HCT116 (cell line): ENCODE measurements around the gene SHANK3. TPM values are rescaled to one million over a fixed set of nuclear protein-coding genes. Genes with fewer than 3 reads are reported as not detected.

Source experiments
- ATAC-seq: fragments of 200-7000 bp; cut with Tn5 transposase; 2 replicates; pipeline ENCODE4 v1.9.1; 2020; ENCODE audit warnings: mild to moderate bottlenecking, moderate library complexity
- BruUV-seq: library from RNA; stranded (reverse); fragments of 400-500 nt; replicated peaks from 2 replicates; lab custom pipeline; 2021; lab: Mats Ljungman, UMichigan
- CTCF ChIA-PET: fragments of 300-600 bp; sonication (Branson Sonifier 250); formaldehyde crosslinking; loops from one replicate; lab custom pipeline; 2021; ENCODE audit warnings: antibody characterized with exemption; lab: Charles Lee
- POLR2A ChIA-PET: fragments of 300-600, 350-600 bp; sonication (Branson Sonifier 250); formaldehyde crosslinking; loops from one replicate; lab custom pipeline; 2021; ENCODE audit warnings: antibody characterized with exemption; lab: Charles Lee
- RAD21 ChIA-PET, 2 experiments: fragments of 300-600 bp; sonication (Branson Sonifier 250); formaldehyde crosslinking; loops; one replicate each; lab custom pipeline; 2023; ENCODE audit warnings: low total read pairs in 2 of 2; ENCODE audit not compliant: uncharacterized antibody in 2 of 2, unreplicated experiment in 2 of 2, low non-redundant PET in 1 of 2; lab: Charles Lee
- DNase-seq: peaks from one replicate; pipeline ENCODE4 v3.0.0-alpha.2; 2010; ENCODE audit warnings: low read depth, low spot score
- H2AFZ ChIP-seq: fragments of 200-600 bp; shearing (Covaris generic), sonication (generic); 2 replicates; pipeline ENCODE4 v1.6.1; 2017; ENCODE audit warnings: low read depth, mixed run types, mixed read lengths, antibody characterized with exemption, low read length; ENCODE audit not compliant: poor library complexity, severe bottlenecking
- H3K27ac ChIP-seq: 2 replicates; pipeline ENCODE4 v1.5.1; 2012; ENCODE audit warnings: low read depth, low read length
- H3K27me3 ChIP-seq: fragments of 200-600 bp; sonication (generic); 2 replicates; pipeline ENCODE4 v1.6.1; 2016; ENCODE audit warnings: mixed run types, low read length, mixed read lengths; ENCODE audit not compliant: insufficient read depth
- H3K36me3 ChIP-seq, 2 experiments: fragments of 200-500 bp in 1 of 2; fragments of 200-600 bp in 1 of 2; sonication (Bioruptor generic) in 1 of 2; sonication (generic) in 1 of 2; 2 replicates each; pipeline versions ENCODE4 v1.5.1 to v1.6.1; 2014 to 2016; ENCODE audit warnings: low read length in 2 of 2, inconsistent platforms in 1 of 2, mixed read lengths in 1 of 2, mixed run types in 1 of 2; ENCODE audit not compliant: insufficient read depth in 2 of 2, control insufficient read depth in 1 of 2
- H3K4me1 ChIP-seq, 2 experiments: fragments of 200-600 bp in 1 of 2; sonication (generic) in 1 of 2; 2 replicates each; pipeline versions ENCODE4 v1.5.1 to v1.6.1; 2012 to 2017; ENCODE audit warnings: low read length in 2 of 2, inconsistent platforms in 1 of 2, mild to moderate bottlenecking in 1 of 2, mixed read lengths in 1 of 2, mixed run types in 1 of 2, moderate library complexity in 1 of 2; ENCODE audit not compliant: insufficient read depth in 2 of 2, control insufficient read depth in 1 of 2
- H3K4me2 ChIP-seq: fragments of 200-600 bp; sonication (generic); 2 replicates; pipeline ENCODE4 v1.6.1; 2017; ENCODE audit warnings: mixed run types, low read length, mixed read lengths
- H3K4me3 ChIP-seq, 2 experiments: fragments of 200-600 bp in 1 of 2; sonication (generic) in 1 of 2; replicated peaks in 1 of 2; 2 replicates each; pipeline ENCODE4 v1.5.1; 2011 to 2016; ENCODE audit warnings: low read length in 2 of 2, control low read depth in 1 of 2, low read depth in 1 of 2, mild to moderate bottlenecking in 1 of 2, mixed read lengths in 1 of 2, mixed run types in 1 of 2
- H3K79me2 ChIP-seq: fragments of 200-600 bp; sonication (generic); 2 replicates; pipeline ENCODE4 v1.6.1; 2017; ENCODE audit warnings: mild to moderate bottlenecking, mixed run types, low read length, moderate library complexity, mixed read lengths; ENCODE audit not compliant: insufficient read depth
- H3K9ac ChIP-seq: fragments of 200-600 bp; sonication (generic); 2 replicates; pipeline ENCODE4 v1.6.1; 2016; ENCODE audit warnings: low read length, mixed read lengths
- H3K9me2 ChIP-seq: fragments of 200-600 bp; sonication (generic), shearing (Covaris generic); 2 replicates; pipeline ENCODE4 v1.6.1; 2017; ENCODE audit warnings: mixed run types, mild to moderate bottlenecking, moderate library complexity; ENCODE audit not compliant: insufficient read depth
- H3K9me3 ChIP-seq, 2 experiments: fragments of 200-500 bp in 1 of 2; fragments of 200-600 bp in 1 of 2; sonication (Bioruptor generic) in 1 of 2; sonication (generic) in 1 of 2; 2 replicates each; pipeline ENCODE4 v1.6.1; 2014 to 2017; ENCODE audit warnings: low read length in 2 of 2, mixed read lengths in 2 of 2, inconsistent platforms in 1 of 2, low read depth in 1 of 2, mild to moderate bottlenecking in 1 of 2, mixed run types in 1 of 2, moderate library complexity in 1 of 2; ENCODE audit not compliant: control insufficient read depth in 1 of 2, insufficient read depth in 1 of 2
- H4K20me1 ChIP-seq: fragments of 200-600 bp; sonication (generic), shearing (Covaris generic); 2 replicates; pipeline ENCODE4 v1.6.1; 2017; ENCODE audit warnings: mixed run types, mild to moderate bottlenecking, moderate library complexity; ENCODE audit not compliant: insufficient read depth
- CBX3 ChIP-seq: IDR thresholded peaks from 2 replicates; pipeline ENCODE4 v1.6.1; 2012; ENCODE audit warnings: low read depth
- CEBPB ChIP-seq: IDR thresholded peaks from 2 replicates; pipeline ENCODE4 v1.6.1; 2012; ENCODE audit warnings: low read depth
- EGR1 ChIP-seq: IDR thresholded peaks from 2 replicates; pipeline ENCODE4 v1.6.1; 2012; ENCODE audit warnings: low read depth
- EZH2 ChIP-seq: fragments of 200-600 bp; sonication (generic); IDR thresholded peaks from 2 replicates; pipeline ENCODE4 v1.6.1; 2017; ENCODE audit warnings: antibody characterized with exemption, mixed run types
- EZH2phosphoT487 ChIP-seq: fragments of 200-600 bp; IDR thresholded peaks from 2 replicates; pipeline ENCODE4 v1.6.1; 2018; ENCODE audit warnings: antibody characterized with exemption, borderline replicate concordance
- FOSL1 ChIP-seq: IDR thresholded peaks from 2 replicates; pipeline ENCODE4 v1.6.1; 2012; ENCODE audit warnings: low read depth
- JUND ChIP-seq: IDR thresholded peaks from 2 replicates; pipeline ENCODE4 v1.6.1; 2012
- POLR2A ChIP-seq: IDR thresholded peaks from 2 replicates; pipeline ENCODE4 v1.7.0; 2011; ENCODE audit warnings: borderline replicate concordance; ENCODE audit not compliant: insufficient read depth, insufficient read length; ENCODE audit errors: extremely low read depth
- POLR2AphosphoS5 ChIP-seq: IDR thresholded peaks from 2 replicates; pipeline ENCODE4 v1.6.1; 2011; ENCODE audit warnings: mild to moderate bottlenecking, low read depth, low read length, moderate library complexity
- SRF ChIP-seq: IDR thresholded peaks from 2 replicates; pipeline ENCODE4 v1.6.1; 2012; ENCODE audit warnings: low read depth
- TCF7L2 ChIP-seq: IDR thresholded peaks from 2 replicates; pipeline ENCODE4 v1.7.0; 2011; ENCODE audit warnings: borderline replicate concordance, inconsistent platforms; ENCODE audit not compliant: insufficient read depth, insufficient read length; ENCODE audit errors: extremely low read depth
- YY1 ChIP-seq: IDR thresholded peaks from 2 replicates; pipeline ENCODE4 v1.6.1; 2011; ENCODE audit warnings: low read length, low read depth, moderate library complexity, mild to moderate bottlenecking; ENCODE audit not compliant: insufficient replicate concordance; ENCODE audit errors: extremely low read depth
- ZBTB33 ChIP-seq: IDR thresholded peaks from 2 replicates; pipeline ENCODE4 v1.6.1; 2011; ENCODE audit warnings: mild to moderate bottlenecking, low read length, moderate library complexity; ENCODE audit not compliant: insufficient replicate concordance; ENCODE audit errors: extremely low read depth
- ZFX ChIP-seq: fragments of 450-650 bp; IDR thresholded peaks from 2 replicates; pipeline ENCODE4 v1.6.1; 2017
- ZNF274 ChIP-seq: fragments of 200-500 bp; sonication (Bioruptor generic); IDR thresholded peaks from 2 replicates; pipeline ENCODE4 v1.6.1; 2014; ENCODE audit warnings: mild to moderate bottlenecking, low read depth, low read length, inconsistent platforms
- intact Hi-C: fragments of 100-400 bp; cut with micrococcal nuclease; formaldehyde crosslinking; loops from 2 replicates; pipeline ENCODE4 v1.10.0; 2022
- total RNA-seq: library from RNA; stranded (reverse); gene quantifications from one replicate; pipeline ENCODE4 v1.2.1, GENCODE V29; 2021; ENCODE audit not compliant: unreplicated experiment
- TF ChIP-seq, protein P1 (sequence below): IDR thresholded peaks from 2 replicates; pipeline ENCODE4 v1.6.1; 2012

The SHANK3 gene
- total RNA-seq, 1 experiment from 2014 or later, result 16.0 TPM

- Histone ChIP-seq H4K20me1 (no peaks in the 10 kb centered on the region), H3K9me2 (no peaks in the 10 kb centered on the region), H3K27ac (no peak overlapping the region), H2AFZ (no peak overlapping the region), H3K36me3 (peaks cover 0 to 8% of the 10 kb centered on the region in 2 experiments; a peak in 1 of 4 replicates), H3K9ac (no peak overlapping the region), H3K4me2 (no peak overlapping the region), H3K4me3 (no peak overlapping the region), H3K79me2 (peaks cover 13% of the 10 kb centered on the region; the same call in 1 of the 2 replicates), H3K4me1 (peaks cover 0 to 2% of the 10 kb centered on the region in 2 experiments; a peak in 1 of 4 replicates), H3K9me3 (no peaks in the 10 kb centered on the region), H3K27me3 (no peaks in the 10 kb centered on the region)
- intact Hi-C loops, result no loop called here
- no TSS peak for BruUV-seq
- ATAC-seq, result no peak
- TF ChIP-seq, protein P1, sequence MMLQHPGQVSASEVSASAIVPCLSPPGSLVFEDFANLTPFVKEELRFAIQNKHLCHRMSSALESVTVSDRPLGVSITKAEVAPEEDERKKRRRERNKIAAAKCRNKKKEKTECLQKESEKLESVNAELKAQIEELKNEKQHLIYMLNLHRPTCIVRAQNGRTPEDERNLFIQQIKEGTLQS, result no peak
- CTCF ChIA-PET, result interaction anchor here (1.1 kb wide), 1 partner anchor 72 kb away, joined by 3 read pairs; no protein-coding TSS in a partner anchor
- no peak for DNase-seq
- POLR2A ChIA-PET, result no interaction called here
- RAD21 ChIA-PET, result no interaction called here
Measured at GRCh38 chr22:50702821-50703725, 30.4 kb downstream of the SHANK3 start.

DNA sequence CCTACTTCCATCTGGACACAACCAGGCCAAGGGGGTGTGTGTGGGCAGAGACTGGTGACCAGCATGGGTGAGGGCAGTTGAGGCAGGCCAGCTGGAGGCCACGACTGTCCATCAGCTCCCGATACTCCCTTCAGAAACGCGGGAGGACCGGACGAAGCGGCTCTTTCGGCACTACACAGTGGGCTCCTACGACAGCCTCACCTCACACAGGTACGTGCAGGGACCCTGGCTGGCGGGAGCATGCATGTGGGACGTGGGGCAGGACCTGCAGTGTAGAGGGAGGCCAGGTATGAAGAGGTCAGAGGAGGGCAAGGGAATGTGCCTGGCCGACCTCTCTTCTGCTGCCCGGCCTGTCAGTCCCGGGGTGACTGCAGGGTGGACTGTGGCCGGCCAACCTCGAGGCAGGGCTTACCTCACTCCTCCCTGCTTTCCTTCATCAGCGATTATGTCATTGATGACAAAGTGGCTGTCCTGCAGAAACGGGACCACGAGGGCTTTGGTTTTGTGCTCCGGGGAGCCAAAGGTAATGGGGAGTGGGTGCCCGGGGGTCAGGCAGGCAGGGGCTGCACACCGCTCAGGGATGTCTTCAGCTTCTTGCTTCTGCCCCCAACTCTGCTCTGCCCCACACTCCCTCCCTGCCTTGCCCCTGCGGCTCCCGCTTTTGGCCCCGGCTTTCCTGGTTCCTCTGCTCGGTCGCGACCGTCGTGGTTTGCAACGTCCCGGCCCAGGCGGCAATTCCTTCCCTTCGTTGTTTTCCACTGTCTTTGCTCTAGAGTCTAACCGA, 31.3 kb downstream of the SHANK3 start:
- Histone ChIP-seq H3K27me3 (no peaks in the 10 kb centered on the region), H3K27ac (no peak overlapping the region), H3K4me2 (no peak overlapping the region), H2AFZ (no peak overlapping the region), H3K9ac (no peak overlapping the region), H3K9me3 (no peaks in the 10 kb centered on the region), H4K20me1 (no peaks in the 10 kb centered on the region), H3K4me3 (no peak overlapping the region), H3K36me3 (peaks cover 0 to 8% of the 10 kb centered on the region in 2 experiments; a peak in 1 of 4 replicates), H3K79me2 (peaks cover 7% of the 10 kb centered on the region; the same call in 1 of the 2 replicates), H3K4me1 (no peaks in the 10 kb centered on the region), H3K9me2 (no peaks in the 10 kb centered on the region)
- ChIA-PET CTCF (no interaction called here), RAD21 (no interaction called here), POLR2A (no interaction called here)
- intact Hi-C loops, result no loop called here
- BruUV-seq, result no TSS peak
- ATAC-seq (no peak), DNase-seq (no peak)
- TF ChIP-seq CBX3 (no peak), YY1 (no peak), ZNF274 (no peak), ZFX (no peak), POLR2AphosphoS5 (no peak), EGR1 (no peak), CEBPB (no peak), FOSL1 (no peak), EZH2 (no peak), ZBTB33 (no peak), TCF7L2 (no peak), POLR2A (no peak), SRF (no peak), EZH2phosphoT487 (no peak), JUND (no peak)
- TF ChIP-seq, protein P1, result no peak
